Ishikawa (cell line): ENCODE results near the gene STK4.

Experiments
- CEBPB ChIP-seq: IDR thresholded peaks from 2 replicates; pipeline ENCODE4 v1.6.1; 2012
- CREB1 ChIP-seq: IDR thresholded peaks from 2 replicates; pipeline ENCODE4 v1.6.1; 2012; ENCODE audit warnings: low read depth
- EGR1 ChIP-seq: IDR thresholded peaks from 2 replicates; pipeline ENCODE4 v1.6.1; 2012
- EP300 ChIP-seq: IDR thresholded peaks from 2 replicates; pipeline ENCODE4 v1.6.1; 2012; ENCODE audit warnings: borderline replicate concordance
- FOXM1 ChIP-seq: IDR thresholded peaks from 2 replicates; pipeline ENCODE4 v1.6.1; 2012; ENCODE audit warnings: low read depth, borderline replicate concordance
- NFIC ChIP-seq: IDR thresholded peaks from 2 replicates; pipeline ENCODE4 v1.6.1; 2012
- RAD21 ChIP-seq: IDR thresholded peaks from 2 replicates; pipeline ENCODE4 v1.6.1; 2012; ENCODE audit warnings: low read depth
- TAF1 ChIP-seq: IDR thresholded peaks from 2 replicates; pipeline ENCODE4 v1.6.1; 2012; ENCODE audit warnings: low read depth, mild to moderate bottlenecking
- TCF12 ChIP-seq: IDR thresholded peaks from 2 replicates; pipeline ENCODE4 v1.6.1; 2012; ENCODE audit warnings: low read depth
- TEAD4 ChIP-seq: IDR thresholded peaks from 2 replicates; pipeline ENCODE4 v1.6.1; 2012
- USF1 ChIP-seq: IDR thresholded peaks from 2 replicates; pipeline ENCODE4 v1.6.1; 2012
- YY1 ChIP-seq: IDR thresholded peaks from 2 replicates; pipeline ENCODE4 v1.6.1; 2012; ENCODE audit warnings: low read depth
- ZBTB7A ChIP-seq: IDR thresholded peaks from 2 replicates; pipeline ENCODE4 v1.6.1; 2012; ENCODE audit warnings: low read depth
- TF ChIP-seq, protein P1 (sequence below): IDR thresholded peaks from 2 replicates; pipeline ENCODE4 v1.6.1; 2012
- TF ChIP-seq, protein P2 (sequence below): IDR thresholded peaks from 2 replicates; pipeline ENCODE4 v1.6.1; 2012; ENCODE audit warnings: low read depth, mild to moderate bottlenecking

STK4 gene

DNA sequence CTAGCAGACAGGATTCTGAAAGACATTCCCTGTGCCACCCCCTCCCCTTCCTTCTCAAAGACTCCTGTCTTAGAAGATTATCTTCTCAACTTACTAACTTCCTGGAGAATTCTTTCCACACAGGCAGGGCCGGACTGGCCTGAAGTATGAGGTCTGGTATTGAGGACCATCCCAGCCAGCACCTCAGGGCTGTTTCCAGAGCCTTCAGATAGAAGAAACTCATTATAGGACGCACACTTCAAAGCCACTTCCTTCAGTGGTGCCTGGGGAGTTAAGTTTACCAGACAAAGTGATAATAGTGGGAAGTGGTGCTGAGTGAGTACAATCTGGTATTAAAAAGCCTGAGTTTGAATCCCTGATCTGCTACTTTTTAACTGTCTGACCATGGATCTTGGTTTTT, 119.0 kb downstream of the STK4 start:
- TF ChIP-seq EGR1 (no peak), TEAD4 (no peak), TCF12 (no peak), EP300 (no peak), CEBPB (no peak), ZBTB7A (no peak), RAD21 (no peak), CREB1 (no peak), FOXM1 (no peak), YY1 (no peak), TAF1 (no peak), NFIC (no peak), USF1 (no peak)
- TF ChIP-seq, protein P1, sequence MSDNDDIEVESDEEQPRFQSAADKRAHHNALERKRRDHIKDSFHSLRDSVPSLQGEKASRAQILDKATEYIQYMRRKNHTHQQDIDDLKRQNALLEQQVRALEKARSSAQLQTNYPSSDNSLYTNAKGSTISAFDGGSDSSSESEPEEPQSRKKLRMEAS, result no peak
- TF ChIP-seq, protein P2, sequence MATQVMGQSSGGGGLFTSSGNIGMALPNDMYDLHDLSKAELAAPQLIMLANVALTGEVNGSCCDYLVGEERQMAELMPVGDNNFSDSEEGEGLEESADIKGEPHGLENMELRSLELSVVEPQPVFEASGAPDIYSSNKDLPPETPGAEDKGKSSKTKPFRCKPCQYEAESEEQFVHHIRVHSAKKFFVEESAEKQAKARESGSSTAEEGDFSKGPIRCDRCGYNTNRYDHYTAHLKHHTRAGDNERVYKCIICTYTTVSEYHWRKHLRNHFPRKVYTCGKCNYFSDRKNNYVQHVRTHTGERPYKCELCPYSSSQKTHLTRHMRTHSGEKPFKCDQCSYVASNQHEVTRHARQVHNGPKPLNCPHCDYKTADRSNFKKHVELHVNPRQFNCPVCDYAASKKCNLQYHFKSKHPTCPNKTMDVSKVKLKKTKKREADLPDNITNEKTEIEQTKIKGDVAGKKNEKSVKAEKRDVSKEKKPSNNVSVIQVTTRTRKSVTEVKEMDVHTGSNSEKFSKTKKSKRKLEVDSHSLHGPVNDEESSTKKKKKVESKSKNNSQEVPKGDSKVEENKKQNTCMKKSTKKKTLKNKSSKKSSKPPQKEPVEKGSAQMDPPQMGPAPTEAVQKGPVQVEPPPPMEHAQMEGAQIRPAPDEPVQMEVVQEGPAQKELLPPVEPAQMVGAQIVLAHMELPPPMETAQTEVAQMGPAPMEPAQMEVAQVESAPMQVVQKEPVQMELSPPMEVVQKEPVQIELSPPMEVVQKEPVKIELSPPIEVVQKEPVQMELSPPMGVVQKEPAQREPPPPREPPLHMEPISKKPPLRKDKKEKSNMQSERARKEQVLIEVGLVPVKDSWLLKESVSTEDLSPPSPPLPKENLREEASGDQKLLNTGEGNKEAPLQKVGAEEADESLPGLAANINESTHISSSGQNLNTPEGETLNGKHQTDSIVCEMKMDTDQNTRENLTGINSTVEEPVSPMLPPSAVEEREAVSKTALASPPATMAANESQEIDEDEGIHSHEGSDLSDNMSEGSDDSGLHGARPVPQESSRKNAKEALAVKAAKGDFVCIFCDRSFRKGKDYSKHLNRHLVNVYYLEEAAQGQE, result no peak

DNA sequence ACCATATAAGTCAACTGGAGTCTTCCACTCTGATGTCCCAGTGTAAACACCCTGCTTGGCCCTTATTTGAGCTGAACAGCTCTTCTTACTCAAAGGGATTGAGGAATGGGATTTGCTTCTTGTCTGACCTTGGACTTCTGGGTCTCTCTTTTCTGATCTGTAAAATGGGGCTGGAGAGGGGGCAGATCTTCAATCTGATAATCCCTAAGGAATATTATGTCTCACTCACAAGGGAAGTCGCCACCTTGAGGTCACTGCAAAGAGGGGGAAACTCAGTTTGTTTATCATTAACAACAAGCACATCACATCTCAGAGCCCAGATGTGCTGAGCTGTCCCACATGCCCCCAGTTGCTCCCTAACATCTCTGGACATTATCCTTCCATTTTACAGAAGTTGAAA, 119.6 kb downstream of the STK4 start:
- TF ChIP-seq YY1 (no peak), TCF12 (no peak), RAD21 (no peak), EGR1 (no peak), TEAD4 (no peak), TAF1 (no peak), EP300 (no peak), NFIC (no peak)
- TF ChIP-seq, protein P1, result no peak

- TF ChIP-seq TCF12 (no peak), YY1 (no peak), EP300 (no peak), USF1 (no peak), FOXM1 (no peak), TAF1 (no peak), RAD21 (no peak), CREB1 (no peak)
These were observed 120.9 kb downstream of the STK4 start for GRCh38 chr20:45087097-45087790.

- no peak for TF ChIP-seq EP300
- no peak for TF ChIP-seq YY1
- no peak for TF ChIP-seq CREB1
- TF ChIP-seq TEAD4, result no peak
- no peak for TF ChIP-seq EGR1
- no peak for TF ChIP-seq TCF12
- no peak for TF ChIP-seq CEBPB
- no peak for TF ChIP-seq USF1
- no peak for TF ChIP-seq TAF1
- no peak for TF ChIP-seq FOXM1
- TF ChIP-seq, protein P2, result no peak
- no peak for TF ChIP-seq ZBTB7A
- no peak for TF ChIP-seq RAD21
- no peak for TF ChIP-seq NFIC
- TF ChIP-seq, protein P1, result no peak
These were observed 121.5 kb downstream of the STK4 start for GRCh38 chr20:45087814-45088213.

GRCh38 chr20:45088247-45088646, 121.9 kb downstream of the STK4 start:
- no peak for TF ChIP-seq RAD21
- no peak for TF ChIP-seq FOXM1
- TF ChIP-seq NFIC, result no peak
- TF ChIP-seq TCF12, result no peak
- no peak for TF ChIP-seq TAF1
- TF ChIP-seq USF1, result no peak
- TF ChIP-seq ZBTB7A, result no peak
- no peak for TF ChIP-seq YY1
- no peak for TF ChIP-seq EP300
- no peak for TF ChIP-seq CREB1
- TF ChIP-seq EGR1, result no peak
